HCT116 (cell line): ENCODE results near the gene FXYD6. TPM values are rescaled to one million over a fixed set of nuclear protein-coding genes. Genes with fewer than 3 reads are reported as not detected.

Experiments
- ATAC-seq: fragments of 200-7000 bp; cut with Tn5 transposase; 2 replicates; pipeline ENCODE4 v1.9.1; 2020; ENCODE audit warnings: mild to moderate bottlenecking, moderate library complexity
- BruUV-seq: library from RNA; stranded (reverse); fragments of 400-500 nt; replicated peaks from 2 replicates; lab custom pipeline; 2021; lab: Mats Ljungman, UMichigan
- CTCF ChIA-PET: fragments of 300-600 bp; sonication (Branson Sonifier 250); formaldehyde crosslinking; loops from one replicate; lab custom pipeline; 2021; ENCODE audit warnings: antibody characterized with exemption; lab: Charles Lee
- POLR2A ChIA-PET: fragments of 300-600, 350-600 bp; sonication (Branson Sonifier 250); formaldehyde crosslinking; loops from one replicate; lab custom pipeline; 2021; ENCODE audit warnings: antibody characterized with exemption; lab: Charles Lee
- RAD21 ChIA-PET, 2 experiments: fragments of 300-600 bp; sonication (Branson Sonifier 250); formaldehyde crosslinking; loops; one replicate each; lab custom pipeline; 2023; ENCODE audit warnings: low total read pairs in 2 of 2; ENCODE audit not compliant: uncharacterized antibody in 2 of 2, unreplicated experiment in 2 of 2, low non-redundant PET in 1 of 2; lab: Charles Lee
- DNase-seq: peaks from one replicate; pipeline ENCODE4 v3.0.0-alpha.2; 2010; ENCODE audit warnings: low read depth, low spot score
- H2AFZ ChIP-seq: fragments of 200-600 bp; shearing (Covaris generic), sonication (generic); 2 replicates; pipeline ENCODE4 v1.6.1; 2017; ENCODE audit warnings: low read depth, mixed run types, mixed read lengths, antibody characterized with exemption, low read length; ENCODE audit not compliant: poor library complexity, severe bottlenecking
- H3K27ac ChIP-seq: 2 replicates; pipeline ENCODE4 v1.5.1; 2012; ENCODE audit warnings: low read depth, low read length
- H3K27me3 ChIP-seq: fragments of 200-600 bp; sonication (generic); 2 replicates; pipeline ENCODE4 v1.6.1; 2016; ENCODE audit warnings: mixed run types, low read length, mixed read lengths; ENCODE audit not compliant: insufficient read depth
- H3K36me3 ChIP-seq, 2 experiments: fragments of 200-500 bp in 1 of 2; fragments of 200-600 bp in 1 of 2; sonication (Bioruptor generic) in 1 of 2; sonication (generic) in 1 of 2; 2 replicates each; pipeline versions ENCODE4 v1.5.1 to v1.6.1; 2014 to 2016; ENCODE audit warnings: low read length in 2 of 2, inconsistent platforms in 1 of 2, mixed read lengths in 1 of 2, mixed run types in 1 of 2; ENCODE audit not compliant: insufficient read depth in 2 of 2, control insufficient read depth in 1 of 2
- H3K4me1 ChIP-seq, 2 experiments: fragments of 200-600 bp in 1 of 2; sonication (generic) in 1 of 2; 2 replicates each; pipeline versions ENCODE4 v1.5.1 to v1.6.1; 2012 to 2017; ENCODE audit warnings: low read length in 2 of 2, inconsistent platforms in 1 of 2, mild to moderate bottlenecking in 1 of 2, mixed read lengths in 1 of 2, mixed run types in 1 of 2, moderate library complexity in 1 of 2; ENCODE audit not compliant: insufficient read depth in 2 of 2, control insufficient read depth in 1 of 2
- H3K4me2 ChIP-seq: fragments of 200-600 bp; sonication (generic); 2 replicates; pipeline ENCODE4 v1.6.1; 2017; ENCODE audit warnings: mixed run types, low read length, mixed read lengths
- H3K4me3 ChIP-seq, 2 experiments: fragments of 200-600 bp in 1 of 2; sonication (generic) in 1 of 2; replicated peaks in 1 of 2; 2 replicates each; pipeline ENCODE4 v1.5.1; 2011 to 2016; ENCODE audit warnings: low read length in 2 of 2, control low read depth in 1 of 2, low read depth in 1 of 2, mild to moderate bottlenecking in 1 of 2, mixed read lengths in 1 of 2, mixed run types in 1 of 2
- H3K79me2 ChIP-seq: fragments of 200-600 bp; sonication (generic); 2 replicates; pipeline ENCODE4 v1.6.1; 2017; ENCODE audit warnings: mild to moderate bottlenecking, mixed run types, low read length, moderate library complexity, mixed read lengths; ENCODE audit not compliant: insufficient read depth
- H3K9ac ChIP-seq: fragments of 200-600 bp; sonication (generic); 2 replicates; pipeline ENCODE4 v1.6.1; 2016; ENCODE audit warnings: low read length, mixed read lengths
- H3K9me2 ChIP-seq: fragments of 200-600 bp; sonication (generic), shearing (Covaris generic); 2 replicates; pipeline ENCODE4 v1.6.1; 2017; ENCODE audit warnings: mixed run types, mild to moderate bottlenecking, moderate library complexity; ENCODE audit not compliant: insufficient read depth
- H3K9me3 ChIP-seq, 2 experiments: fragments of 200-500 bp in 1 of 2; fragments of 200-600 bp in 1 of 2; sonication (Bioruptor generic) in 1 of 2; sonication (generic) in 1 of 2; 2 replicates each; pipeline ENCODE4 v1.6.1; 2014 to 2017; ENCODE audit warnings: low read length in 2 of 2, mixed read lengths in 2 of 2, inconsistent platforms in 1 of 2, low read depth in 1 of 2, mild to moderate bottlenecking in 1 of 2, mixed run types in 1 of 2, moderate library complexity in 1 of 2; ENCODE audit not compliant: control insufficient read depth in 1 of 2, insufficient read depth in 1 of 2
- H4K20me1 ChIP-seq: fragments of 200-600 bp; sonication (generic), shearing (Covaris generic); 2 replicates; pipeline ENCODE4 v1.6.1; 2017; ENCODE audit warnings: mixed run types, mild to moderate bottlenecking, moderate library complexity; ENCODE audit not compliant: insufficient read depth
- EZH2phosphoT487 ChIP-seq: fragments of 200-600 bp; IDR thresholded peaks from 2 replicates; pipeline ENCODE4 v1.6.1; 2018; ENCODE audit warnings: antibody characterized with exemption, borderline replicate concordance
- POLR2A ChIP-seq: IDR thresholded peaks from 2 replicates; pipeline ENCODE4 v1.7.0; 2011; ENCODE audit warnings: borderline replicate concordance; ENCODE audit not compliant: insufficient read depth, insufficient read length; ENCODE audit errors: extremely low read depth
- POLR2AphosphoS5 ChIP-seq: IDR thresholded peaks from 2 replicates; pipeline ENCODE4 v1.6.1; 2011; ENCODE audit warnings: mild to moderate bottlenecking, low read depth, low read length, moderate library complexity
- SP1 ChIP-seq: IDR thresholded peaks from 2 replicates; pipeline ENCODE4 v1.6.1; 2012; ENCODE audit warnings: low read depth
- YY1 ChIP-seq: IDR thresholded peaks from 2 replicates; pipeline ENCODE4 v1.6.1; 2011; ENCODE audit warnings: low read length, low read depth, moderate library complexity, mild to moderate bottlenecking; ENCODE audit not compliant: insufficient replicate concordance; ENCODE audit errors: extremely low read depth
- intact Hi-C: fragments of 100-400 bp; cut with micrococcal nuclease; formaldehyde crosslinking; loops from 2 replicates; pipeline ENCODE4 v1.10.0; 2022
- total RNA-seq: library from RNA; stranded (reverse); gene quantifications from one replicate; pipeline ENCODE4 v1.2.1, GENCODE V29; 2021; ENCODE audit not compliant: unreplicated experiment
- TF ChIP-seq, protein P1 (sequence below): IDR thresholded peaks from 2 replicates; pipeline ENCODE4 v1.6.1; 2012
- TF ChIP-seq, protein P2 (sequence below), 3 experiments: fragments of 200-600 bp in 1 of 3; sonication (generic) in 1 of 3; IDR thresholded peaks in 2 of 3; conservative IDR thresholded peaks in 1 of 3; 2 replicates each; pipeline ENCODE4 v1.5.1; 2012 to 2017; ENCODE audit warnings: low read depth in 2 of 3, low read length in 2 of 3, antibody characterized with exemption in 1 of 3, borderline replicate concordance in 1 of 3, control low read depth in 1 of 3, mild to moderate bottlenecking in 1 of 3, mixed read lengths in 1 of 3, mixed run types in 1 of 3, moderate library complexity in 1 of 3; ENCODE audit not compliant: insufficient read depth in 1 of 3

The FXYD6 gene
- total RNA-seq, 1 experiment from 2014 or later, result 2.5 TPM

DNA sequence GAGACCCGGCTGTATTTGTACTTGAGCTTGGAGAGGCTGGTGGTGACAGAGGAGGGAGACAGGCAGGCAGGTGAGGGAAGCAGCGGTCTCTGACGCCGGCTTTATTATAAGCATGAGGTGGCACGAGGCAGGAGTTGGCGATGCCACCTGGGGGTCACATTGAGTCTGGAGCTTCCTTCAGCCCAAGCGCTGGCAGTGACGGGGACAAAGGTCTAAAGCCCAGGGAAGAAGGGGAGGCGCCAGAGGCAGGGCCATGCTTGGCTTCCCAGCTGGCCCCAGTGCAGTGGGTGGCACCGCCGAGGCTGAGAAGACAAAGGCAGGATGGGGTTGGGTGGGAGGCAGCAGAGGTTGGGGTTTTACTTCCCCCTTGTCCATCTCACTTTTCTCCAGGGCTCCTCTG lies 56.4 kb downstream of the FXYD6 start (continued):
- TF ChIP-seq SP1 (no peak), POLR2A (no peak), POLR2AphosphoS5 (no peak)
- TF ChIP-seq, protein P1, sequence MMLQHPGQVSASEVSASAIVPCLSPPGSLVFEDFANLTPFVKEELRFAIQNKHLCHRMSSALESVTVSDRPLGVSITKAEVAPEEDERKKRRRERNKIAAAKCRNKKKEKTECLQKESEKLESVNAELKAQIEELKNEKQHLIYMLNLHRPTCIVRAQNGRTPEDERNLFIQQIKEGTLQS, result no peak

DNA sequence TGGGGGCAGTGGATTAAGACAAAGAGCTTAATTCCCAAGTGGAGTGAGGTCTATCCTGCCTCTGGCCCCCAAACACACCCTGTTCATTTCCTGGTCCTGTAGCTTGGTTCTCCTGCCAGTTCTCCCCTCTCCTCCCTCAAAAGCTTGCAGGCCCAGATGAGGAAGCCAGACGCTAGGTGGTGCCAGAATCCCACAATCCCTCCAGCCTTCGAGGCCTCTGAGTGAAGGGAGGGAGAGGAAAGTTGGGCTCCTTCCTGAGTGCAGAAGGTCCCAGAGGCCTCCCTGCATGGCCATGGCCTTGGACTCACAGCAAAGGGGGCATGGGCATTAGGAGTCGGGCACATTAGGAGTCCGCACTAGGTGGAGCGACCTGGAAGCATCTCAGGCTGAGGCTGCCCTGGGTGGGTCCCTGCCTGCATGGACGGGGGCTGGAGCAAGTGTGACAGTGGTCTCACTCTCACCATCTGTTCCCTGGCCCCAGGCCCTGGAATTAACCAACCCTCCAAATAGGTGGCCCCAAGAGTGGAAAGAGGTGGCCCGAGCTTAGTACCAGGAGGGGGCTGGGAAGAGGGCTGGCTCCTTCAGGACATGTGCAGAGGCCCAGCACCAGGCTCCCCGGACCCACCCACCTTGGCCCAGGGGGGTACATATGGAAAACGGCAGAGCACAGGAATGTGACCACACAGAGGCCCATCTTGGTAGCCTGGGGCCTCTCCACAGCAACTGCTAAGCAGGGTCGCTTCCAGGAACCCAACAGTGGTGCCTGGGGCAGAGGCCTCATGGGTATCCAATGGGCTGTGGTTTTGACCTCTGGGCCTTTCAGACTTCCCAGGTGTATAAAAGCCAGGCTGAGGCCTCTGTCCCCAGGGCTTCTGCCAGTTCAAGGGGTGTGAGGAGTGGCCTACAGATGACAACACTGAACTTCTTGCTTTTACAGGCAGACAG lies 57.1 kb downstream of the FXYD6 start:
- H3K9me3 ChIP-seq, result no peaks in the 10 kb centered on the region
- BruUV-seq, result no TSS peak
- ChIA-PET CTCF (interaction anchor here (0.7 to 10.0 kb wide), 13 partner anchors 11 to 395 kb away, joined by 3 to 224 read pairs (median 5); no protein-coding TSS in a partner anchor), POLR2A (interaction anchor here (1.1 kb wide), 2 partner anchors 128 to 234 kb away, joined by 3 to 10 read pairs; no protein-coding TSS in a partner anchor), RAD21 (interaction anchor here (0.9 to 1.6 kb wide), 8 partner anchors 12 to 393 kb away, joined by 3 to 13 read pairs (median 4); no protein-coding TSS in a partner anchor)
- ATAC-seq, result peak; percentile 66
- no peak overlapping the region for H3K27ac ChIP-seq
- no peaks in the 10 kb centered on the region for H4K20me1 ChIP-seq
- H3K9me2 ChIP-seq, result no peaks in the 10 kb centered on the region
- TF ChIP-seq YY1 (peak; percentile 35), EZH2phosphoT487 (no peak)
- TF ChIP-seq, protein P2, sequence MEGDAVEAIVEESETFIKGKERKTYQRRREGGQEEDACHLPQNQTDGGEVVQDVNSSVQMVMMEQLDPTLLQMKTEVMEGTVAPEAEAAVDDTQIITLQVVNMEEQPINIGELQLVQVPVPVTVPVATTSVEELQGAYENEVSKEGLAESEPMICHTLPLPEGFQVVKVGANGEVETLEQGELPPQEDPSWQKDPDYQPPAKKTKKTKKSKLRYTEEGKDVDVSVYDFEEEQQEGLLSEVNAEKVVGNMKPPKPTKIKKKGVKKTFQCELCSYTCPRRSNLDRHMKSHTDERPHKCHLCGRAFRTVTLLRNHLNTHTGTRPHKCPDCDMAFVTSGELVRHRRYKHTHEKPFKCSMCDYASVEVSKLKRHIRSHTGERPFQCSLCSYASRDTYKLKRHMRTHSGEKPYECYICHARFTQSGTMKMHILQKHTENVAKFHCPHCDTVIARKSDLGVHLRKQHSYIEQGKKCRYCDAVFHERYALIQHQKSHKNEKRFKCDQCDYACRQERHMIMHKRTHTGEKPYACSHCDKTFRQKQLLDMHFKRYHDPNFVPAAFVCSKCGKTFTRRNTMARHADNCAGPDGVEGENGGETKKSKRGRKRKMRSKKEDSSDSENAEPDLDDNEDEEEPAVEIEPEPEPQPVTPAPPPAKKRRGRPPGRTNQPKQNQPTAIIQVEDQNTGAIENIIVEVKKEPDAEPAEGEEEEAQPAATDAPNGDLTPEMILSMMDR (IDR thresholded peaks at IDR 0.05 in 2 of 3, conservative IDR thresholded peaks at IDR 0.05 in 1 of 3; ENCODE audit: borderline replicate concordance in 1 of 3, insufficient read depth in 1 of 3, low read depth in 2 of 3, low read length in 2 of 3), result peak in 2 of 3 experiments; percentile 79 to 90; a peak in 4 of 6 replicates
- no peak overlapping the region for H3K4me3 ChIP-seq
- H3K36me3 ChIP-seq, result no peaks in the 10 kb centered on the region
- DNase-seq, result peak; percentile 70
- peaks cover 15 to 59% of the 10 kb centered on the region in 2 experiments for H3K4me1 ChIP-seq
- intact Hi-C loops, result loop anchor here (1.0 kb wide), 2 partner anchors 128 to 234 kb away; no protein-coding TSS in a partner anchor
- H3K4me2 ChIP-seq, result no peak overlapping the region
- no peaks in the 10 kb centered on the region for H3K27me3 ChIP-seq
- H3K79me2 ChIP-seq, result no peaks in the 10 kb centered on the region
- no peak overlapping the region for H3K9ac ChIP-seq
- H2AFZ ChIP-seq, result no peak overlapping the region
